GM21737 (cell line): ENCODE results near the gene ITPR3.
A peak's percentile ranks its signal among the peaks of the same experiment; 100 is the strongest.

Experiments
- ATAC-seq: cut with Tn5 transposase; IDR thresholded peaks from one replicate; pipeline ENCODE4 v1.9.1; 2021; ENCODE audit warnings: mild to moderate bottlenecking, moderate library complexity; ENCODE audit not compliant: unreplicated experiment

The ITPR3 gene

DNA sequence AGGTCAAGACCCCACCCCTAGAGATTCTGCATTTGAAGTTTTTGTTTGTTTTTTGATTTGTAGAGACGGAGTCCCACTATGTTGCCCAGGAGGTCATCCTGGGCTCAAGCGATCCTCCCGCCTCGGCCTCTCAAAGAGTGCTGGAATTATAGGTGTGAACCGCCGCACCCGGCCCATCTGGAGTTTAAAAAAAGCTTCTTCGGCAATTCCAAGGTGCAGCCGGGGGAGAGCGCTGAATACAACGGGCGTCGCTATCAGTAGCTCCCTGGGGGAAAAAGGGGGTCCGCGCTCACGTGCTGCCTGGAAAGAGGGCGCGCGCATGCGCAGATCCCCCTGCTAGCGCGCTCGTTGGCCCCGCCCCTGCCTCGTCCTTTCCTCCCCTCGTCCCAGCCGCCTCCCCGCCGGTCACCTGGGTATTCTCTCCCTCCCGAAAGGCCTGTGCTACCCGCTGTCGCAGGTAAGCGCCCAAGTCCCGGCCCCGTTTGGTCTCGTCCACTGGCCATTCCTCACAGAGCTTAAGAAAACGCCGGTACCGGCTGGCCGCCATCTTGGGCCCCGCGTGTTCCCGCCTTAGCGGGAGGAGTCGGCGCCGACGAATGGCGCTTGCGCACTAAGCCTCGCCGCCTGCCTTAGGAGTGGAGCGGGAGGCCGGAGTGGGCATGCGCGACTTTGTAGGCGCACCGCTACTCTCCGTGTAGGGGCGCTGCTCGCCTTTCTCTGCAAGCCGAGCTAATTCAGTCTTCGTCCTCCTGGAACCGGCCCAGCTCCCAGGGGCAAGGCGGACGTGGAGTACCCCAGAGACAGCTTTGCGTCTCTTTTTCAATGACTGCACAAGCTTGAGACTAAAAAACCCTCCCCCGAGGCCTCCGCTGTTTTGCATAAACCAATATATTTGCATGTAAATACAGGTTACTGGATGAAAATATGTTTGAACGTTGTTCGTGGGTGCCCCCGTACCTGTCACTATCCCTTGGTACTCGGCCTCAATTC, 90.3 kb downstream of the ITPR3 start, which contains the start of gene UQCC2:
Gene UQCC2, minus strand, starts transcription at position 561 of the 990 bp plus-strand sequence. Its CDS starts 14 bp downstream, at position 547.
- peak; percentile 88 for ATAC-seq

- no peak for ATAC-seq
Measured at GRCh38 chr6:33712914-33713313, 91.8 kb downstream of the ITPR3 start.

GRCh38 chr6:33713786-33714185, 92.7 kb downstream of the ITPR3 start:
- ATAC-seq, result no peak

DNA sequence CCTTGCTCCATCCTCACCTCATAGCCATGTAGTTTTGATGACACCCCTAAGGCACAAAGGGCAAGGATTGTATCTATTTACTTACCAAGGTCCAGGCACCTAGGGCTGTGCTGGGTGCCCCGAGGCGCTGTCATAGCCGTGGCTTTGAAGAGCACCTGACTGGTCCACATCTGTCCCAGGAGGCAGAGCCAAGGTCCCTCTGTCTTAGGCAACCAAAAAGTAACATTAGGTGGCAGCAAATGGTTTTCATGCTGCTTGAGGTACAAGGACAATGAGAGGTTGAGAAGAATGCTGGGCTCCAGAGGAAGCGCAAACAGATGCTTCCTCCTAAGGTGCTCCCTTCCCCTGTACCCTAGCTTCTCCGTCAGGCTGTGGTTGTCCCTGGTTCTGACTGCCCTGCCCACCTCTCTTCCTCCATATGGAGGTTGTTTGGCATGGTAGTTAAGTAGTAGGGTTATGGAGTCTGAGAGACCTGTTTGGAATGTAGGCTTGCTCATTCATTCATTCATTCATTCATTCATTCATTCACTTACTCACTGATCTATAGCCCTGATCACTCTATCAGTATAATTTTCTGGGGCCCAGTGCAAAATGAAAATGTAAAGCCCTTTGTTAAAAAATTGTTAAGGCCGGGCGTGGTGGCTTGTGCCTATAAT, 93.4 kb downstream of the ITPR3 start:
- ATAC-seq, result no peak

DNA sequence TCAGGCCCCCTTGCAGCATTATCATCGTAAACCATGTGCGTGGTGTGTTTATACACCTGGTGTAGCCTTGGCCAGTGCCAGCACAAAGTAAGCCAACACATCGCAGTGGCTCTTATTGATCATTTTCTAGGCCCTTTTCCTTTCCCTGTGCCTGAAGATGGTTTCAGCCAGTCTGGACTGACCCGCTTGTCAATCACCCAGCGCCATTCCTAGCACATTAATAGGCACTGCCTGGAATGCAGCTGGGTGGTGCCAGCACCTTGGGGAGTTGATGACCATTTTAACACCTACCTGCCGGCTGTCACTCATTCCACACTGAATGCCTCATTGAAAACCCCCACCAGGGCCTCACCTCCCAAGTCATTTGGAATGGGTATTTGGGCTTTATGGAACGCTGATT, 95.3 kb downstream of the ITPR3 start:
- ATAC-seq, result no peak

- no peak for ATAC-seq
Measured at GRCh38 chr6:33716890-33717632, 95.9 kb downstream of the ITPR3 start.

- no peak for ATAC-seq
Measured at GRCh38 chr6:33717934-33718455, 96.9 kb downstream of the ITPR3 start.

GRCh38 chr6:33718713-33719112, 97.6 kb downstream of the ITPR3 start:
- ATAC-seq, result no peak

- no peak for ATAC-seq
Measured at GRCh38 chr6:33719326-33719987, 98.3 kb downstream of the ITPR3 start.

DNA sequence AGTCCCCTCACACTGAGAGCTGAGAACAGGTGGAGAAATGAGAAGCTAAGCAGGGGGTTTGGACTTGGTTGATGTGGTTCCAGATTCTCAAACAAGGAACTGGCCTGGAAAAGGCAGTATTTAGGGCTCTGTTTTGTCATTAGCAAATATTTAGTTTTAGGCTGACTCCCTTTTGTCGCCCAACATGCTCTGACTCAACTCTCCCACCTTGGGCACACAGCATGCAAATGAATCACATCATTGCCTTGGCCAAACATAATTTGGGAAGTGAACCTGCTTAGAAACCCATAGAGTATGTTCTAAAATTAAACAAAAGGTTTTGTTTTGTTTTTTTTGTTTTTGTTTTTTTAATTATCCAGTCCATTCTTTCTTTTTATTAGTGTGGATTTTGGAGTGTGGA, 99.9 kb downstream of the ITPR3 start:
- ATAC-seq, result no peak

DNA sequence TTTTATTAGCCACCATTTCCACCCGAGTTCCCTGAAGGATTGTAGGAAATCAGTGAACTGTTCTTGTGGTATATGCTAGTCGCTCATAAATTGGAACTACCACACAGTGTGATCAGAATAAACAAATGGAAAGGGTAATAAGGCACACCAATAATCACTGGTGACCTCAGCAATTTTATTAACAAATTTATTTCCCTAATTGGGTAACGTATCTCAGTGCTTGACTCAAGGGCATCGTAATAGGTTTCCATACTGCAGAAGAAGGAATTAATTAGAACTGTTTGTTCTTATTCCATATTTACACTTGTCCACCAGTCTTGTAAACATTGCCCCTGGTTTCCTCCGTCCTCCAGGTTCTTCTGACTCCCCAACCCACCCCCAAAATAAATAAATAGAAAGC, 100.4 kb downstream of the ITPR3 start:
- ATAC-seq, result no peak

GRCh38 chr6:33722103-33722623, 101.0 kb downstream of the ITPR3 start:
- no peak for ATAC-seq

GRCh38 chr6:33723371-33724085, 102.4 kb downstream of the ITPR3 start:
- no peak for ATAC-seq

DNA sequence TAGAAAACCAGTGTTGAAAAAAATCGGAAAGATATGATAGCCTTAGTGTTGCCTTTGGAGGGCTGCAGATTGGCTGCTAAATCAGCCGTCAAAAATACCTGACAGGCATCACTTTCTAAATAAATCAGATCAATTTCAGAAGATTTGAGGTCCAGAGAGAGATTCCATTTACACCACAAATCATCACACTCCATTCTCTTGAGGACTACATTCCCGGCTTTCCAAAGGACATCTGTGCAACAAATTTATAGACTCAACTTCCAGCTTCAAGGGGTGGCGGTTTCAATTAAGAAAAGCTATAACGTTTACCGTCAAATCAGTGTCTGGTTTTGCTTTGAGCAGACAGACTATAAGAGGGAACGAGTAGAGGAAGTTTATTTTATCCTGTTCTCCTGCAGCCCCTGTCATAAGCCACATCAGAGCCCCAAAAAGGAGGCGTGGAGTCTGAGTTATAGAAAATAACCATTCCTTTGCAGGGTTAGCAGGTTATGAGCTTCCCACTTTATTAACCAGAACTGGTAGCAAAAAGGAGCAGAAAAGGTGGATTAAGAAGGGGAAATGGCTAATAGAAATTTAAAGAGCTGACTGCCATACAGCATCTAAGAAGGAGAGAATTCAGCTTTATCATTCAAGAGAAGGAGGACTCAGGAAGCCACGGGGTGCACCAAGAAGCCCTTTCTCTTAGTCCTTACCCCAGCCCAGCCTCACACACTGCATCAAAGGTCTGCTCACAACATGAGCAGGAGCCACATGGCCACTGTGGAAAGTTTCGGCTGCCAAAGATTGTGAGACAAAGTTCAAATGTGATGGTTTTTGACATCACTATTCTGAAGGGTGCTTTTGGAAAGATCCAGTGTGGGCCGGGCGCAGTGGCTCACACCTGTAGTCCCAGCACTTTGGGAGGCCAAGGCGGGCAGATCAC, 103.2 kb downstream of the ITPR3 start:
- ATAC-seq, result no peak

- ATAC-seq, result no peak
Measured at GRCh38 chr6:33725222-33725621, 104.1 kb downstream of the ITPR3 start.

- ATAC-seq, result no peak
Measured at GRCh38 chr6:33725891-33726673, 105.0 kb downstream of the ITPR3 start.

- no peak for ATAC-seq
Measured at GRCh38 chr6:33726696-33727095, 105.6 kb downstream of the ITPR3 start.

DNA sequence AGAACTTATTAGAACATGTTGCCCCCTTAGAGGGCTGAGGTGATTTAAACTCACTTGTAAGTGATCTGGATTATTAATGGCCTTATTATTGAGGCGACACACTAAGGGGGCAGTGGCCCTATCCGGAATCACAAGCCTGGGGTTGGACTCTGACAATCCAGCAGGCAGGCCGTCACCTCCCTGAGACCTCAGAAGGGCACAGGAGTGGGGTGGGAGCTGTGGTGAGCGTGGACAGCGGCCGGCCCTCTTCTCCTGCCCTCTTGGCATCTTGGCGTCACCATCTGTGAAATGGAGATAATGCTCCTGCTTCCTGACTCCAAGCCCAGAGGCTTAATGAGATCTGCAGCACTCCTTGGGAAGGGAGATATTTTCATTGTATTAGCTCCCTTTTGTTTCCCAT, 106.0 kb downstream of the ITPR3 start:
- no peak for ATAC-seq
